ENCODE data around the gene ZBP1.

The ZBP1 gene

GRCh38 chr20:57558614-57559288 is 61.5 kb downstream of the ZBP1 start:
- TF ChIP-seq CREB1 (IDR thresholded peaks at IDR 0.05; ENCODE audit: low read depth), result no peak
- TF ChIP-seq TEAD4 (IDR thresholded peaks at IDR 0.05), result no peak
- TF ChIP-seq RAD21 (IDR thresholded peaks at IDR 0.05; ENCODE audit: low read depth), result no peak
- no peak for TF ChIP-seq ZBTB7A (IDR thresholded peaks at IDR 0.05; ENCODE audit: low read depth)
- no peak for TF ChIP-seq NFIC (IDR thresholded peaks at IDR 0.05)
- TF ChIP-seq REST (IDR thresholded peaks at IDR 0.05; ENCODE audit: low read depth), result no peak
- TF ChIP-seq FOXM1 (IDR thresholded peaks at IDR 0.05; ENCODE audit: borderline replicate concordance, low read depth), result no peak
- TF ChIP-seq YY1 (IDR thresholded peaks at IDR 0.05; ENCODE audit: low read depth), result no peak
- TF ChIP-seq MAX (IDR thresholded peaks at IDR 0.05), result no peak
- no peak for TF ChIP-seq TCF12 (IDR thresholded peaks at IDR 0.05; ENCODE audit: low read depth)
- TF ChIP-seq TAF1 (IDR thresholded peaks at IDR 0.05; ENCODE audit: low read depth), result no peak
- TF ChIP-seq EGR1 (IDR thresholded peaks at IDR 0.05), result no peak

GRCh38 chr20:57557926-57558613 is 62.2 kb downstream of the ZBP1 start:
- TF ChIP-seq EGR1 (IDR thresholded peaks at IDR 0.05) (no peak), YY1 (IDR thresholded peaks at IDR 0.05; ENCODE audit: low read depth) (no peak), MAX (IDR thresholded peaks at IDR 0.05) (no peak), FOXM1 (IDR thresholded peaks at IDR 0.05; ENCODE audit: borderline replicate concordance, low read depth) (no peak), REST (IDR thresholded peaks at IDR 0.05; ENCODE audit: low read depth) (no peak), TEAD4 (IDR thresholded peaks at IDR 0.05) (no peak), CEBPB (IDR thresholded peaks at IDR 0.05) (no peak), RAD21 (IDR thresholded peaks at IDR 0.05; ENCODE audit: low read depth) (no peak), EP300 (IDR thresholded peaks at IDR 0.05; ENCODE audit: borderline replicate concordance) (no peak), TCF12 (IDR thresholded peaks at IDR 0.05; ENCODE audit: low read depth) (no peak), USF1 (IDR thresholded peaks at IDR 0.05) (no peak), NFIC (IDR thresholded peaks at IDR 0.05) (no peak), TAF1 (IDR thresholded peaks at IDR 0.05; ENCODE audit: low read depth) (no peak), CREB1 (IDR thresholded peaks at IDR 0.05; ENCODE audit: low read depth) (no peak), ZBTB7A (IDR thresholded peaks at IDR 0.05; ENCODE audit: low read depth) (no peak)

GRCh38 chr20:57556980-57557274 is 63.3 kb downstream of the ZBP1 start:
- no peak for TF ChIP-seq ZBTB7A (IDR thresholded peaks at IDR 0.05; ENCODE audit: low read depth)
- no peak for TF ChIP-seq FOXM1 (IDR thresholded peaks at IDR 0.05; ENCODE audit: borderline replicate concordance, low read depth)
- TF ChIP-seq CREB1 (IDR thresholded peaks at IDR 0.05; ENCODE audit: low read depth), result no peak
- TF ChIP-seq CEBPB (IDR thresholded peaks at IDR 0.05), result no peak
- no peak for TF ChIP-seq TCF12 (IDR thresholded peaks at IDR 0.05; ENCODE audit: low read depth)
- TF ChIP-seq EP300 (IDR thresholded peaks at IDR 0.05; ENCODE audit: borderline replicate concordance), result no peak
- no peak for TF ChIP-seq TEAD4 (IDR thresholded peaks at IDR 0.05)
- no peak for TF ChIP-seq EGR1 (IDR thresholded peaks at IDR 0.05)
- no peak for TF ChIP-seq NFIC (IDR thresholded peaks at IDR 0.05)
- no peak for TF ChIP-seq USF1 (IDR thresholded peaks at IDR 0.05)
- TF ChIP-seq REST (IDR thresholded peaks at IDR 0.05; ENCODE audit: low read depth), result no peak
- no peak for TF ChIP-seq TAF1 (IDR thresholded peaks at IDR 0.05; ENCODE audit: low read depth)
- TF ChIP-seq YY1 (IDR thresholded peaks at IDR 0.05; ENCODE audit: low read depth), result no peak
- no peak for TF ChIP-seq RAD21 (IDR thresholded peaks at IDR 0.05; ENCODE audit: low read depth)
- TF ChIP-seq MAX (IDR thresholded peaks at IDR 0.05), result no peak
